AG09309 (cell line): ENCODE measurements around the gene KIFC3.

Source experiments
- DNase-seq: peaks from one replicate; pipeline ENCODE4 v3.0.0-alpha.2; 2010; ENCODE audit warnings: low read depth
- H3K4me3 ChIP-seq: 2 replicates; pipeline ENCODE4 v1.5.1; 2011; ENCODE audit warnings: mild to moderate bottlenecking, low read depth, low read length, moderate library complexity; ENCODE audit not compliant: control insufficient read depth
- CTCF ChIP-seq: IDR thresholded peaks from 2 replicates; pipeline ENCODE4 v1.5.1; 2011; ENCODE audit warnings: mild to moderate bottlenecking, low read depth, low read length, inconsistent platforms; ENCODE audit not compliant: insufficient read depth, control insufficient read depth; ENCODE audit errors: missing control alignments

The KIFC3 gene

GRCh38 chr16:57801809-57802340, 416 bp downstream of the KIFC3 start:
- TF ChIP-seq CTCF, result no peak
- peak overlapping the region; percentile 82 for H3K4me3 ChIP-seq
- DNase-seq, result no peak

GRCh38 chr16:57801098-57801808, 1.0 kb downstream of the KIFC3 start:
- peak overlapping the region; percentile 82 for H3K4me3 ChIP-seq

GRCh38 chr16:57800200-57801097, 1.8 kb downstream of the KIFC3 start:
- no peak for TF ChIP-seq CTCF
- no peak for DNase-seq
- H3K4me3 ChIP-seq, result peak overlapping the region; percentile 82

More at GRCh38 chr16:57801098-57801808, 1.0 kb downstream of the KIFC3 start:
- DNase-seq, result no peak
- TF ChIP-seq CTCF, result no peak

- TF ChIP-seq CTCF, result no peak
- DNase-seq, result no peak
- H3K4me3 ChIP-seq, result no peak overlapping the region
Measured at GRCh38 chr16:57799600-57800199, 2.6 kb downstream of the KIFC3 start.

- DNase-seq, result no peak
- TF ChIP-seq CTCF, result no peak
- no peak overlapping the region for H3K4me3 ChIP-seq
Measured at GRCh38 chr16:57798953-57799599, 3.2 kb downstream of the KIFC3 start.

GRCh38 chr16:57798267-57798810, 4.0 kb downstream of the KIFC3 start:
- DNase-seq, result no peak
- TF ChIP-seq CTCF, result no peak
- H3K4me3 ChIP-seq, result no peak overlapping the region
